NCI-H1105 treated with DMSO at 0.1 percent for 48 hours (cell line): ENCODE measurements around the gene EHMT1.
A peak's percentile ranks its signal among the peaks of the same experiment; 100 is the strongest.

Source experiments
- DNase-seq: peaks from one replicate; lab custom pipeline; 2025; lab: John Stamatoyannopoulos, UW

The EHMT1 gene

GRCh38 chr9:137787786-137788505, 169.1 kb downstream of the EHMT1 start:
- DNase-seq: no peak

GRCh38 chr9:137788561-137789294, 169.9 kb downstream of the EHMT1 start:
- no peak for DNase-seq

DNA sequence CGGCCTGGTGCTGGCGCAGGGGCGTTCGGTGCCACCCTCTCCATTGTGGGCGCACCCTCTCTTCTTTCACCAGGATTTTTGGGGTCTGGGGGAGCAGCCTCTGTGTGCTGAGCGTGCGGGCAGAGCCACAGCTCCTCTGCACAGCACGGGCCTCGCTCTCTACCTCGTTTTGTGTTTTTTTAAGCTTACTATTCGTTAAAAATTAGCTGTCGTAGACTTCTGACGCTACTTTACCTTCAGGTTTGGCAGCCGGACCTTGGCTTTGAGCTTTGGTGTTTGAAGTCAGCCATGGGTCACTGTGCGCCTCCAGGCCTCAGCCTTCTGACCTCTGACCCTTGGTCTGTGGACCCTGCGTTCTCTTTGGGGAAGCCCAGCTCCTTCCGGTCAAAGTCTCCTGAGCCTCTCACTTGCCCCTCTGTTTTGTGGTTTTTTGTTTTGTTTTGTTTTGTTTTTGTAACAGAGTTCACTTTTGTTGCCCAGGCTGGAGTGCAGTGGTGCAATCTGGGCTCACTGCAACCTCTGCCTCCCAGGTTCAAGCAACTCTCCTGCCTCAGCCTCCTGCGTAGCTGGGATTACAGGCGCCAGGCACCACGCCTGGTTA, 170.6 kb downstream of the EHMT1 start:
- no peak for DNase-seq

- no peak for DNase-seq
Observed at GRCh38 chr9:137791947-137792346, 173.1 kb downstream of the EHMT1 start.

GRCh38 chr9:137793196-137793841, 174.5 kb downstream of the EHMT1 start:
- no peak for DNase-seq

- DNase-seq: no peak
Observed at GRCh38 chr9:137795156-137795666, 176.4 kb downstream of the EHMT1 start.

- peak; percentile 95 for DNase-seq
Observed at GRCh38 chr9:137797206-137798120, 178.7 kb downstream of the EHMT1 start.

DNA sequence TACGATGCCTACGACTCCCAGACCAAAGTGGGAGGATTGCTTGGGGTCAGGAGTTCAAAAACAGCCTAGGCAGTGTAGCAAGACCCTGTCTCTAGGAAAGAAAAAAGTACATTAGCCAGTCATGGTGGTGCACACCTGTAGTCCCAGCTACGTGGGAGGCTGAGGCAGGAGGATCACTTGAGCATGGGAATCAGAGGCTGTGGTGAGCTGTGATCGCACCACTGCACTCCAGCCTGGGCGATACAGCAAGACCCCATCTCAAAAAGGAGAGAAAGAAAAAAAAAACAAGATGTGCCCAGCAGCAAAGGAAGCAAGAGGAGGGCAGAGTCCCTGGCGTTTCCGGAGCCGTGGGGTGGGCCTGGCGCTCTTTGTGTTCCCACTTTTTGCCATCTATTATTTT, 179.3 kb downstream of the EHMT1 start:
- no peak for DNase-seq

GRCh38 chr9:137798901-137799629, 180.3 kb downstream of the EHMT1 start:
- DNase-seq: no peak

GRCh38 chr9:137799630-137799983, 180.8 kb downstream of the EHMT1 start:
- no peak for DNase-seq

DNA sequence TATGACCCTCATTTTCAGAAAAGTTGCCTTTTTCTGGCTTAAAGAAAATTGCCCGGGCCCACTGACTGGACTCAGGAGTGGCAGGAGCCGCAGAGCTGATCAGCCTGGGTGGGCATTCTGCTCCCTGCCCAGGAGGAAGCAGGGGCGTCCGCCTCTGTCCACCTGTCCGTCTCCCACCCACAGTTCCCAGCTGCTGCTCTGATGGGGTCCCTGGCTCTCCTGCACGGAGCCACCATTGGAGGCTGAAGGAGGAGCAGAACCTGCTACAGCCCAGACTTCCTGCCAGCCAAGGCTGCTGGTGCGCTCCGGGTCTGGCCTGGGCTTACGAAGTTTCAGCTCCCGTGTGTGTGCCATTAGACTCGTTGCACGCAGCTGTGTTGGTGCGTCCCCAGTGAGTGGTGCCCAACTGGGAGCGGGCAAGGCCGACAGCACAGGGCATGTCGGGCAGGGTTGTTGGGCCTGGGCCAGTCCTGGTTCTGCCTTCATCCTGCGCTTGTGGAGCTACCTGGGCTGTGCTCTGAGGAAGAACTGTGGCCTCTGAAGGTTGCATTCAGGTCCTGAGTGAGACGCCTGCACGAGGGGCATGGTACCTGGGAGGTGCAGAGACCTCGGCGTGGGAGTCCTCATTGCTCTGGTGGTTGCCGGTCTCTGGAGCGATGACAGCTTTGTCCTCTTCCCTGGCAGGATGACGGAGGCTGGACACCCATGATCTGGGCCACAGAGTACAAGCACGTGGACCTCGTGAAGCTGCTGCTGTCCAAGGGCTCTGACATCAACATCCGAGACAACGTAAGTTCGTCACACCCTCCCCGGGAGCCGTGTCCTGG, 181.6 kb downstream of the EHMT1 start:
- DNase-seq: no peak

GRCh38 chr9:137801023-137801319, 182.2 kb downstream of the EHMT1 start:
- no peak for DNase-seq

GRCh38 chr9:137802021-137802420, 183.2 kb downstream of the EHMT1 start:
- DNase-seq: no peak

- DNase-seq: no peak
Observed at GRCh38 chr9:137802521-137803243, 183.9 kb downstream of the EHMT1 start.

DNA sequence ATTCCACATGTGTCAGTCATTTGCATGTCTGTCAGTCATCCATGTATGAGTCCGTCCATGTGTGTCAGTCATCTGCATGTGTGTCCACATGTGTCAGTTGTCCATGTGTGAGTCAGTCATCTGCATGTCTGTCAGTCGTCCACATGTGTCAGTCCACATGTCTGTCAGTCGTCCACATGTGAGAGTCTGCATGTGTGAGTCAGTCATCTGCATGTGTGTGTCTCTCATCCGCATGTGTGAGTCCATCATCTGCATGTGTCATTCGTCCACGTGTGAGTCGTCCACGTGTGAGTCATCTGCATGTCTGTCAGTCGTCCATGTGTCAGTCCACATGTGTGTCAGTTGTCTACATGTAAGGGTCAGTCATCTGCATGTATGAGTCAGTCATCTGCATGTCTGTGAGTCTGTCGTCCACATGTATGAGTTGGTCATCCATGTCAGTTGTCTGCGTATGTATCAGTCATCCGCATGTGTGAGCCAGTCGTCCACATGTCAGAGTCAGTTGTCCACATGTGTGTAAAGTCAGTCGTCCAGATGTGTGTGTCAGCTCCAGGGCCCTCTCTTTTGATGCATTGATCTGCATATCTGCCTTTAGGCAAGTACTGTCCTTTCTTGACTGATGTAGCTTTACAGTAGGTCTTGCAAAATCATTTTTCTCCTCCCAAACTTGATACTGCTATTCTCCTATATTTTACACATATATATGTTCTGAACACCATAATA, 186.3 kb downstream of the EHMT1 start:
- DNase-seq: no peak

DNA sequence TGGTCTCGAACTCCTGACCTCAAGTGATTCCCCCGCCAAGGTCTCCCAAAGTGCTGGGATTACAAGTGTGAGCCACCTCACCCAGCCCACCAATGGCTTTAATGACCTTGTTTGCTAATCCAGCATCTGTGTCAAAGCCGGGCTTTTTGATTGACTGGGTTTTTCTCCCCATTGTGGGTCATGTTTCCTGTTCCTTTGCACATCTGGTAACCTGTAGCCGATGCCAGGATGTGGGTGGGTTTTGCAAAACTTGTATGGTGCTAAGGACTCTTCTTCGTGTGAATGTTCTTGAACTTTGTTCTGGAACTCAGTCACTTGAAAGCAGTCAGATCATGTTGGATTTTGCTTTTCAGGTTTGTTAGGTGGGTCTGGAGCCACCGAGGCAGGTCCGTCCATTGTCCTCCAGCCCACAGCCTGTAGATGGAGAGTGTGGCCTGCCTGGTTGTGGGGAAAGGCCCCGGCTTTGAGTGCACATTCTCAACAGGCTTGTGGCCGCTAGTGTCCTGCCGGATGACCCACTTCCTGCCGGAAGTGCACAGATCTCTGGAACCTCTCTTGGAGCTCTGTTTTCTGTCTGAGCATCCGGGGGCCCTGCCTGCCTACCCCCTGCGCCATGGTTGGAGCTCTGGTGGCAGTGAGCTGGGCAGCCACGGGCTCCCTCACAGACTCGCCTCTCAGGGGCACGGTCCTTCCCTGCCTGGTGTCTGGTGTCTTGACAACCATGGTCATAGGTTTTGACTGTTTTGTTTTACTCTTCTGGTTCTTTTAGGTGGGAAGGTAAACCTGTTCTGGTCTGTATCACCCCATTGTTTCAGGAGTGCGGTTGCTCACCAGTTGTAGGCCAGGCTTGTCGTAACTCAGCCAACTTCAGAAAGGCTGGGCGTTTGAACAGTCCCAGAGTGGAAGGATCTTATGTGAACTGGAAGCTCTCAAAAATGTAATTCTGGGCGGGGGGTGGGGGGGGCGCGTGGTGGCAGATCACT, 189.2 kb downstream of the EHMT1 start:
- no peak for DNase-seq

- DNase-seq: no peak
Observed at GRCh38 chr9:137809040-137809576, 190.3 kb downstream of the EHMT1 start.
